Measurements from ENCODE around the gene PRXL2C.
"Not testable (repeated sequence)": the region's sequence is repeated elsewhere in the genome, so short reads cannot be mapped to it uniquely, and the experiment has no call there.

The PRXL2C gene

GRCh38 chr9:96668868-96669534 is 13.9 kb upstream of the PRXL2C start:
- Histone ChIP-seq H3K4me1 (ENCODE audit: control insufficient read depth in 1 of 2, insufficient read depth in 2 of 2, low read length in 2 of 2) (no peaks in the 10 kb centered on the region), H3K27me3 (ENCODE audit: control insufficient read depth in 1 of 2, insufficient read depth in 2 of 2, low read length in 2 of 2) (no peaks in the 10 kb centered on the region)

DNA sequence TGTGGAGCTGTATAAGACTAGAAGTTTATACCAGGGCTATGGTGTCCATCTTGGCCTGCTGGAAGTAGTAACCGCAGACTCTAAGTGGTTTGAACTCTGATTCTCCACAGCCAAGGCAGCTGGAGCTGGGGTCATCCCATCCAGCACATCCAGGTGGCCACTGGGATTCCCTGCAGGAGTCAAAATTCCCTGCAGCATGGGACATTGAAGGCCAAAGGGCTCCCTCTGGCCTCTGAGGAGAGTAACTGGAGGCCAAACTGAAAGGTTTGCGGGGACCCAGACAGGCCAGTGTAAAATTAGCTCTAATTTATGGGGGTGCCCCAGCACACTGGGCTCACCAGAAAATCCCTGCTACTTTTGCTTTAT is 12.2 kb upstream of the PRXL2C start:
- no peaks in the 10 kb centered on the region for H3K4me1 ChIP-seq (ENCODE audit: control insufficient read depth in 1 of 2, insufficient read depth in 2 of 2, low read length in 2 of 2)
- H3K4me3 ChIP-seq (ENCODE audit: low read depth in 1 of 2, low read length in 2 of 2): no peak overlapping the region
- no peaks in the 10 kb centered on the region for H3K9me3 ChIP-seq (ENCODE audit: control insufficient read depth in 1 of 2, low read length in 2 of 2)
- no peaks in the 10 kb centered on the region for H3K36me3 ChIP-seq (ENCODE audit: control insufficient read depth in 1 of 2, insufficient read depth in 2 of 2, low read length in 2 of 2)
- no peaks in the 10 kb centered on the region for H3K27me3 ChIP-seq (ENCODE audit: control insufficient read depth in 1 of 2, insufficient read depth in 2 of 2, low read length in 2 of 2)
- no peak overlapping the region for H3K9ac ChIP-seq (ENCODE audit: low read depth in 1 of 2, low read length in 2 of 2)
- H3K27ac ChIP-seq (ENCODE audit: low read depth, low read length): no peak overlapping the region

More at GRCh38 chr9:96668868-96669534, 13.9 kb upstream of the PRXL2C start:
- no peaks in the 10 kb centered on the region for H3K36me3 ChIP-seq (ENCODE audit: control insufficient read depth in 1 of 2, insufficient read depth in 2 of 2, low read length in 2 of 2)
- no peak overlapping the region for H3K9ac ChIP-seq (ENCODE audit: low read depth in 1 of 2, low read length in 2 of 2)
- no peak overlapping the region for H3K27ac ChIP-seq (ENCODE audit: low read depth, low read length)
- no peak overlapping the region for H3K4me3 ChIP-seq (ENCODE audit: low read depth in 1 of 2, low read length in 2 of 2)
- no peaks in the 10 kb centered on the region for H3K9me3 ChIP-seq (ENCODE audit: control insufficient read depth in 1 of 2, low read length in 2 of 2)

DNA sequence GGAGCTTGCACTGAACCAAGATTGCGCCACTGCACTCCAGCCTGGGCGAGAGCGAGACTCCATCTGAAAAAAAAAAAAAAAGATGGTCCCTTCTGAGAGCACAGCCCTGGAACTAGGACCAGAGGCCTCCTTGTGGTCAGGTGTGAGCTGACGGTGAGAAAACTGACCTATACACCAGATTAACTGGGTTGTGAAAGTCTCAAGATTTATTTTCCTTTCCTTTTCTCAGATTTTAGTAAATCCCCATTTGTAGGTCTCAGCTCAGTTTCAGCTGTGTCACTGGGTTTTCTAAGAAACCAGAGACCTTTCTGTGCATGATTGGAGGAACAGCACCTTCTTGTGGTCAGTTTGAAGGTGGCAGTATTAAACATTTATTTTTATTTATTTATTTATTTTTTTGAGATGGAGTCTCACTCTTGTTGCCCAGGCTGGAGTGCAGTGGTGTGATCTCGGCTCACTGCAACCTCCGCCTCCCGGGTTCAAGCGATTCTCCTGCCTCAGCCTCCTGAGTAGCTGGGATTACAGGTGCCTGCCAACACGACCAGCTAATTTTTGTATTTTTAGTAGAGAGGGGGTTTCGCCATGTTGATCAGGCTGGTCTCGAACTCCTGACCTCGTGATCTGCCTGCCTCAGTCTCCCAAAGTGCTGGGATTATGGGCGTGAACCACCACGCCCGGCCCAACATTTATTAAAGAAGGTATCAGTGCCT is 11.7 kb upstream of the PRXL2C start:
- H3K9ac ChIP-seq (ENCODE audit: low read depth in 1 of 2, low read length in 2 of 2); H3K36me3 ChIP-seq (ENCODE audit: control insufficient read depth in 1 of 2, insufficient read depth in 2 of 2, low read length in 2 of 2); H3K9me3 ChIP-seq (ENCODE audit: control insufficient read depth in 1 of 2, low read length in 2 of 2); H3K4me1 ChIP-seq (ENCODE audit: control insufficient read depth in 1 of 2, insufficient read depth in 2 of 2, low read length in 2 of 2); H3K27me3 ChIP-seq (ENCODE audit: control insufficient read depth in 1 of 2, insufficient read depth in 2 of 2, low read length in 2 of 2); H3K27ac ChIP-seq (ENCODE audit: low read depth, low read length); H3K4me3 ChIP-seq (ENCODE audit: low read depth in 1 of 2, low read length in 2 of 2): not testable (repeated sequence)

DNA sequence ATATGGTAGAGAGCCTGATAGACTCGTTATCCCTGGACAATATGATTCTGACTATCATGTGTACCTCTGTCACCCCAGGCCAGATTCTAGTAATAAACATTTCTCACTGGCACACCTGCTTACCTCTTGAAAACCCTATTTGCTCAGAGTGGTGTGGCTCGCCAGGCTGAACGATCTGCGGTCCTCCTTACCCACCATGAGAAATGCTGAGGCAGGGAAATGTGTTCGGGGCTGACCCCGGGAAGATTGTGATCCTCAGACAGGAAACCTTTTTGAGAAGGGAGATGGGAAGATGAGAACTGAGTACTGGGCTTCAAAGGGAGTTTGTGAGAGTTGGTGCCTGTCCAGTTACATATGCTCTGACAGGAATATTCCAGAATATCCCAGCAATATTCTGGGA is 10.7 kb upstream of the PRXL2C start:
- H3K4me1 ChIP-seq (ENCODE audit: control insufficient read depth in 1 of 2, insufficient read depth in 2 of 2, low read length in 2 of 2): no peaks in the 10 kb centered on the region

DNA sequence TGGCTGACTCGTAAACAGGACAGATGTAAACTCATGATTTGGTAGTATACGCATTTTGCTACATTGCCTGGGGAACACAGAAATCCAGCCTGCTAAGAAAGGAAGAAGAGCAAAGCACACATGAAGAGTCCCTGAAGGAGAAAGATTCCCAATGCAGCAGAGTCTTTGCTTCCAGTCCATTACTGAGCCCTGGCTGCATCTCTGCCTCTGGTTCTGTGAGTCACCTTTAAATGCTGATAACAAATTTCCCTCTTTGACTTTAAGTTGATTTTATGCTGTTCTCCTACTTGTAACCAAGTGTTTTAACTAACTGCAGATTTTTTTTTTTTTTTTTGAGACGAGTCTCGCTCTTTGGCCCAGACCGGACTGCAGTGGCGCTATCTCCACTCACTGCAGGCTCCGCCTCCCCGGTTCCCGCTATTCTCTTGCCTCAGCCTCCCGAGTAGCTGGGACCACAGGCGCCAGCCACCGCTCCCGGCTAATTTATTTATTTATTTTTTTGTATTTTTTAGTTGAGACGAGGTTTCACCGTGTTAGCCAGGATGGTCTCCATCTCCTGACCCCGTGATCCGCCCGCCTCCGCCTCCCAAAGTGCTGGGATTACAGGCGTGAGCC is 8.5 kb upstream of the PRXL2C start:
- Histone ChIP-seq H3K27me3 (ENCODE audit: control insufficient read depth in 1 of 2, insufficient read depth in 2 of 2, low read length in 2 of 2) (no peaks in the 10 kb centered on the region), H3K9me3 (ENCODE audit: control insufficient read depth in 1 of 2, low read length in 2 of 2) (no peaks in the 10 kb centered on the region), H3K4me3 (ENCODE audit: low read depth in 1 of 2, low read length in 2 of 2) (no peak overlapping the region), H3K4me1 (ENCODE audit: control insufficient read depth in 1 of 2, insufficient read depth in 2 of 2, low read length in 2 of 2) (no peaks in the 10 kb centered on the region), H3K27ac (ENCODE audit: low read depth, low read length) (no peak overlapping the region), H3K9ac (ENCODE audit: low read depth in 1 of 2, low read length in 2 of 2) (no peak overlapping the region), H3K36me3 (ENCODE audit: control insufficient read depth in 1 of 2, insufficient read depth in 2 of 2, low read length in 2 of 2) (no peaks in the 10 kb centered on the region)

More for the DNA sequence above, 10.7 kb upstream of the PRXL2C start:
- H3K36me3 ChIP-seq (ENCODE audit: control insufficient read depth in 1 of 2, insufficient read depth in 2 of 2, low read length in 2 of 2): no peaks in the 10 kb centered on the region
- H3K9me3 ChIP-seq (ENCODE audit: control insufficient read depth in 1 of 2, low read length in 2 of 2): no peaks in the 10 kb centered on the region
- no peaks in the 10 kb centered on the region for H3K27me3 ChIP-seq (ENCODE audit: control insufficient read depth in 1 of 2, insufficient read depth in 2 of 2, low read length in 2 of 2)
- no peak overlapping the region for H3K27ac ChIP-seq (ENCODE audit: low read depth, low read length)
- H3K9ac ChIP-seq (ENCODE audit: low read depth in 1 of 2, low read length in 2 of 2): no peak overlapping the region
- no peak overlapping the region for H3K4me3 ChIP-seq (ENCODE audit: low read depth in 1 of 2, low read length in 2 of 2)

GRCh38 chr9:96661711-96662110 is 6.6 kb upstream of the PRXL2C start:
- no peak overlapping the region for H3K9ac ChIP-seq (ENCODE audit: low read depth in 1 of 2, low read length in 2 of 2)
- no peaks in the 10 kb centered on the region for H3K27me3 ChIP-seq (ENCODE audit: control insufficient read depth in 1 of 2, insufficient read depth in 2 of 2, low read length in 2 of 2)
- H3K4me3 ChIP-seq (ENCODE audit: low read depth in 1 of 2, low read length in 2 of 2): no peak overlapping the region
- H3K27ac ChIP-seq (ENCODE audit: low read depth, low read length): no peak overlapping the region
- peaks cover 0 to 5% of the 10 kb centered on the region in 2 donors for H3K4me1 ChIP-seq (ENCODE audit: control insufficient read depth in 1 of 2, insufficient read depth in 2 of 2, low read length in 2 of 2)
- H3K36me3 ChIP-seq (ENCODE audit: control insufficient read depth in 1 of 2, insufficient read depth in 2 of 2, low read length in 2 of 2): no peaks in the 10 kb centered on the region
- H3K9me3 ChIP-seq (ENCODE audit: control insufficient read depth in 1 of 2, low read length in 2 of 2): no peaks in the 10 kb centered on the region

DNA sequence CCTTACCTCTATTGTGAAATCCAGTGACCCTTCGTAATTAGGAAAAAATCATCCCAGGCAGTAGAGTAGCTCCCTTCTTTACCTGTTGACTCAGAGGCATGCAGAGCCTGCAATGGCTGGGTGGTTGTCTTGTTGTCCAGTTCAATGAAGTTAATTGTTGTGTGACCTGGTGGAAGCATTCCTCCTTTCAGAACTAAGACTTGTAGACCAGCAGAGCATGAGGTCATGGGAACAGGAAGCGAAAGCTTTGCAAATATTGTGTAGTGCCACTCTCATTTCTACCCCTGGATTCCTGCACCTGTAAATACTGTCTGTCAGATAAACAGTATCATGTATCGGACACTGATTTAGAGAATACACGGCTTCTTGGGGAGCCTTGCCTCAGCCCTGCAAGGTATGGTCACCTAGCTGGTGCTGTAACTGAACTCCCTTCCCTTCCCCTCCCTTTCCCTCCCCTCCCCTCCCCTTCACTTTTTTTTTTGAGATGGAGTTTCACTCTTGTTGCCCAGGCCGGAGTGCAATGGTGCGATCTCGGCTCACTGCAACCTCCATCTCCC is 5.7 kb upstream of the PRXL2C start:
- H3K4me3 ChIP-seq (ENCODE audit: low read depth in 1 of 2, low read length in 2 of 2): no peak overlapping the region
- no peak overlapping the region for H3K27ac ChIP-seq (ENCODE audit: low read depth, low read length)
- H3K27me3 ChIP-seq (ENCODE audit: control insufficient read depth in 1 of 2, insufficient read depth in 2 of 2, low read length in 2 of 2): no peaks in the 10 kb centered on the region
- no peaks in the 10 kb centered on the region for H3K9me3 ChIP-seq (ENCODE audit: control insufficient read depth in 1 of 2, low read length in 2 of 2)
- no peaks in the 10 kb centered on the region for H3K36me3 ChIP-seq (ENCODE audit: control insufficient read depth in 1 of 2, insufficient read depth in 2 of 2, low read length in 2 of 2)
- peaks cover 3 to 5% of the 10 kb centered on the region in 2 donors for H3K4me1 ChIP-seq (ENCODE audit: control insufficient read depth in 1 of 2, insufficient read depth in 2 of 2, low read length in 2 of 2)
- H3K9ac ChIP-seq (ENCODE audit: low read depth in 1 of 2, low read length in 2 of 2): no peak overlapping the region

DNA sequence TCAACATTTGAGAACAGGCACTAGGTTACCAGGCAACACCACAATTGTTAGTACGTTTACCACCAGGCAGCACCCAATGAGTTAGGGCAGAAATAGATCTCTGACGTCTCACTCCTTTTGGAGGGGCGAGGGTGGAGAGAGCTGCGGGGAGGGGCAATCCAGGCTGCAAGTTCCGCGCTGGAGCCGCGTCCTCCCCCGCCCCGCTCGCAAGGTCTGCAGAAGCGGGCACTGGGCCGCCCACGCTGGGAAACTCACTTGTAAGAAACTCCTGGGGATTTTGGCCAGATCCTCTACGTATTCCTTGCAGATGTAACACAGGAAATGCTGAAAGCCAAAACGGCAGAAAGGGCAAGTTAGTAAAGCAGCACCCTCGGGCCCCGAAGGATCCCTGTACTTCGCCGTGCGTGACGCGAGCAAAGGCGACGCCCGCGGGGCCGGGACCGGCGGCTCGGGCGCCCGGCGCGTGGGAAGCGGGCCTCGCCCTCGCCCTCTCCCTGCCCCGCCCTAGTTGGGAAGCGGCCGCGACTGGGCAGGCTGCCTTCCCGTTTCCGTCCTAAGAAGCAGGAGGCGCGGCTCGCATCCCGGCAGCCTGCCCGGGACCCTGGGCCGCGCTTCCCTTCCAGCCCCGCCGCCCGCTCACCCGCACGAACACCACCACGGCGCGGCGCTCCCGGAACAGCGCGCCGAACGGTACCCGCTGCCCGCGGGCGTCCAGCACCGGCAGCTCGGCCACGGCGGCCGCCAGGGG is 493 bp downstream of the PRXL2C start:
- peaks cover 0 to 9% of the 10 kb centered on the region in 2 donors for H3K36me3 ChIP-seq (ENCODE audit: control insufficient read depth in 1 of 2, insufficient read depth in 2 of 2, low read length in 2 of 2)
- H3K4me1 ChIP-seq (ENCODE audit: control insufficient read depth in 1 of 2, insufficient read depth in 2 of 2, low read length in 2 of 2): peaks cover 10 to 11% of the 10 kb centered on the region in 2 donors
- peak overlapping the region; percentile 83 for H3K27ac ChIP-seq (ENCODE audit: low read depth, low read length)
- H3K4me3 ChIP-seq (ENCODE audit: low read depth in 1 of 2, low read length in 2 of 2): peak overlapping the region; percentile 73 to 77
- peak overlapping the region; percentile 65 to 71 for H3K9ac ChIP-seq (ENCODE audit: low read depth in 1 of 2, low read length in 2 of 2)
- H3K9me3 ChIP-seq (ENCODE audit: control insufficient read depth in 1 of 2, low read length in 2 of 2): no peaks in the 10 kb centered on the region
- H3K27me3 ChIP-seq (ENCODE audit: control insufficient read depth in 1 of 2, insufficient read depth in 2 of 2, low read length in 2 of 2): no peaks in the 10 kb centered on the region

DNA sequence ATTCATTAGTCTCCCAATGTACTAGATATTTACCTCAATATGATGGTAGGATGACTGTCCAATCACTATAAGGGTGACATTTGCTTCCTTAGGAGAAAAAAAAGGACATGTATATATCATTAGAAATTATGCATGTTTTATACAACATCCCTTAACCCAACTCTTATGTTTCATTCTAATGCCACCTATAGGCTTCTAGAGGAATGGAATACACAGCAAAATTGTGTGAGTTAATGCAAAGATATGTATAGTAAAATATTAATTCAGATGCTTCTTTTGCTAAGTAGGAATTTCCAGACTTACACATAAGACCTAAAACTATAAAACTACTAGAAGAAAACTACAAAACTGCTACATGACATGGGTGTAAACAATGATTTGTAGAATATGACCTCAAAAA is 3.5 kb downstream of the PRXL2C start:
- Histone ChIP-seq H3K4me1 (ENCODE audit: control insufficient read depth in 1 of 2, insufficient read depth in 2 of 2, low read length in 2 of 2) (peaks cover 4 to 11% of the 10 kb centered on the region in 2 donors), H3K27ac (ENCODE audit: low read depth, low read length) (no peak overlapping the region), H3K27me3 (ENCODE audit: control insufficient read depth in 1 of 2, insufficient read depth in 2 of 2, low read length in 2 of 2) (no peaks in the 10 kb centered on the region), H3K4me3 (ENCODE audit: low read depth in 1 of 2, low read length in 2 of 2) (no peak overlapping the region), H3K9ac (ENCODE audit: low read depth in 1 of 2, low read length in 2 of 2) (no peak overlapping the region), H3K9me3 (ENCODE audit: control insufficient read depth in 1 of 2, low read length in 2 of 2) (no peaks in the 10 kb centered on the region), H3K36me3 (ENCODE audit: control insufficient read depth in 1 of 2, insufficient read depth in 2 of 2, low read length in 2 of 2) (peaks cover 0 to 9% of the 10 kb centered on the region in 2 donors)
